NCI-H1930 (cell line): ENCODE data around the gene EME2.

Source experiments
- DNase-seq, 2 experiments: peaks; one replicate each; lab custom pipeline; 2025; lab: John Stamatoyannopoulos, UW

Gene EME2

DNA sequence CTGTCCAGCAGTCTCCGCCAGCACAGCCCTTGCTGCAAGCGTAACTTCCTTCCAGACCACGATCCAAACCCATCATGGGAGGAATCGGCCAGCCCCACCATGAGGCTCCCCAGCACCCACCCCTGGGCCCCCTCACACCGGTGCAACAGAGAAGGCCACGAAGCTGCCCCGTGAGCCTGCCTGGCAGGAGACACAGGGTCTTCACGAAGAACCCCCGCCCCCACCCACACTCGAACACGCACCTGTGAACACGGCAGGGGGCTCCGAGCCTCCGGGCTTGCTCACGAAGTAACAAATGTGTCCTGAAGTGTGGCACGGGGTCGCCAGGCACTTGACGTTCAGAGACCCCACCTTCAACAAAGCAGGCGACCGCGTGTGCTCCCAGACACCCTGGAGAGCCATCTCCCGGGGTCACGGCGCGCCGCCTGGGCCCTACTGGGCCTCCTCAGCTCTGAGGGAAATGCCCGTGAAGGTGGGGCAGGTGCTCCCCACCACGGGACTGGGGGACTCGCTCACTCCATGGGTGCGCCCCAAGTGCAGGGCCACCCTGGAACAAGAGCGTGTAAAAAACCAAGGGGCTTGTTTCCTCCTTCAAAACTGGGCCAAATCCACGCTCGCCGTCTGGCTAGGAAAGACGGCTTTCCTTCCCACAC, 46.4 kb downstream of the EME2 start:
- DNase-seq, result no peak

DNA sequence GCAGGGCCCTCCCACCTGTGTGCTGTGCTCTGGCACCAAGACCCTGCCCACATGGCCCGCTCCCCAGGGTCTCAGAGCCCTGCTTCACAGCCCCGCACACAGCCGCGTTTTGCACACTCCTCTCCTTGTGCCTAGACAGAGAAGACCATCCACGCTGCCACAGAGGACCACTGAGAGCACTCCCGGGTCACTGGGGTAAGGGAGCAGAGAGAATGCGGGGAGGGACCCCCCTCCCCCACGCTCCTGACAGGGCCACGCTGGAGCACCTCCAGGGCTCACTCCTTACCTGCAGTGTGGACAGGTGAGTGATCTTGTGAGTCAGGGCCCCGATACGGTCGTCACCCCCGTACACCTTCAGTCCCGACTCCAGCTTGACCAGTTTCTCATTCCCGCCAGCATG, 47.0 kb downstream of the EME2 start:
- no peak for DNase-seq

DNA sequence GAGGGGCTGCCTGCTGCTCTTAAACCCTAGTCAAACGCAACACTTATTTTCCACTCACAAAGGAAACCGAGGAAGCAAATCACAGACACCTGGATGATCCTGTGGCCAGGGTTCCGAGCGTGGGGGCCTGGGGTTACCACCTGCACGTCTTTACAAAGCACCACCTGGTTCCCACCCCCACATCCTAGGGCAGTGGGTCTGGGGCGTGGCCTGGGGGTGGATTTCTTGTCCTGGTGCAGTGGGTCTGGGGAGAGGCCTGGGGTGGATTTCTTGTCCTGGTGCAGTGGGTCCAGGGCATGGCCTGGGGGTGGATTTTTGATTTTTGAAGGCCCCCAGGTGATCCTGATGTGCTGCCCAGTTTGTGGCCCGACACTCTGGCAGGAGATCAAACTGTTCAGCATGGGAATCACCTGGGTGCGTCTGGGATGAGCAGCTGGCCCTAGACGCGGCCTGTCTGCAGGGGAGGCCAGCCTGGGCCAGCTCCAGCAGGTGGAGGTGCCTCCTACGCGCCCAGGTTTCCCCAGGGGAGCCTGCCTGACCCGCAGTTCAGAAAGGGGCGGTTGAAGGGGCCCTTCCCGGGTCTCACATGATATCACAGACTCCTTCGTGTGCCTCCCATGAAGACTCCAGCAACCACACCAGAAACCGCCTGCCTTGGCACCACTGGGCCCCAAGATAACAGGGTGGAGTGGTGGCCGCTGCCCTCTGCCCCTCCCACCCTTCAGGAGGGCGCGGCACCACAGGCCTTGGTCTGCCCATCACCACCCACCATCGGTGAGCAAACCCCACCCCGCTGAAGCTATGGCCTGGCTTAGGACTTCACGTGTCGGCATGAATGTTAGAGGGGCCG, 47.7 kb downstream of the EME2 start:
- DNase-seq, result no peak

DNA sequence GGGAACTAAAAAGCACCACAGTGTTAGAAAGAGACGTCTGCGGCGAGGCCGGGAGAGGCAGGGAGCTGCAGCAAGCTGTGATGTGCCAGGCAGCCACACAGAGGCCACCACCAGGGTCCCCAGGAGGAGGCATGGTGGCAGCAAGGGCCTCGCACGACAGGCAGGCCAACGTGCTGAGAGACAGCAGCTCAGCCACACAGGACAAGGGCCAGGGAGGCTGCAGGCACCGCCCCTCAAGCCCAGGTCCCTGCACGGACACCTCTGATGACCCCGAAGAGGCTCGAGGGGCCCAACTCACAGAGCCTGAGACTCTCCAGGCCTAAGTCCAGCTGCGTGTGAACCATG, 48.3 kb downstream of the EME2 start:
- no peak for DNase-seq

DNA sequence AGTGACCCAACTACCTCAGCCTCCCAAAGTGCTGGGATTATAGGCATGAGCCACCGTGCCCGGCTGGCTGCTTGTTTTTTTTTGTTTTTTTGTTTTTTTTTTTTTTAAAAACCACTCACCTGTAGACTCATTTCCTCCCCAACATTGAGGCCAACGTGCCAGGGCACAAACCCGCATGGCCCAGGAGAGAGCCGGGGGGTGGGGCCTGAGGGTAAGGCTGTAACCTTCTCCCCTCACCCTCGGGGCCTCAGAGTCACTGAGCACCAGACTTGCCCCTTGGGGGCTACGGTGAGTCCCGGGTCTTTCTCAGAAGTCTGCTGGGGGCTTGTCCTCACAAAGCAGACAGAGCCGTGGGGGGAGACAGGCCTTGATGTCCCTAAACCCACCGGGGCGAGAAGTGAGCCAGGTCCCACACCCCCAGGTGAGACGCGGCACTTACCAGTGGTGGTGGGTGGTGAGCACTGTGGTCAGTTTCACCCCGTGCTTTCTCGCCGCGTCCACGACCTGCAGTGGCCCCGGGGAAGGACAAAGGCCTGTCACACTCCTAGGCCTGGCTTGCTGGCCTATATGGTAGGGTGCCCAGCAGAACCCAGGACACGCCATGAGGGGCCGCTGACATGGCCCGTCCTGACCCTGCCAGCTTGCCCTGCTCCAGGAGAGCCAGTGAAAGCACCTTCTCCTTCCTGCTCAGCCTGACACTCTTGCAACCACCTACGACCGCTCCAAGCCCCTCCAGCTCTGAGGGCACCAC, 49.4 kb downstream of the EME2 start:
- no peak for DNase-seq

DNA sequence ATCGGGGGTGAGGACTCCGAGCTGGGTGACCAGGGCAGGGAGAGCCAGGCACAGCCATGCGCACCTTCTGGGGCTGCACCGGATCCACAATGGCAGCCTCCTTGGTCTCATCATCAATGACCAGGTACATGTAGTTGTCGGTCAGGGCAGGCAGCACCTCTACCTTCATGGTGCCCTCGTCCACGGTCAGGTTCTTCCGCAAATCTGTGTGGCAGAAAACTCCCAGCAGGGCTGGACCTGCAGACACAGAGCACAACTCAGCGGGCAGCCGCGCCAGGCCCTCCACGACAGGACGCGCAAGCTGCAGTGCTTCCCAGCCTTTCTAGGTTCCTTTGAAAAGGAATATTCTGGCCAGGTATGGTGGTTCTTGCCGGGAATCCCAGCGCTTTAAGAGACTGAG, 50.2 kb downstream of the EME2 start:
- DNase-seq, result no peak

DNA sequence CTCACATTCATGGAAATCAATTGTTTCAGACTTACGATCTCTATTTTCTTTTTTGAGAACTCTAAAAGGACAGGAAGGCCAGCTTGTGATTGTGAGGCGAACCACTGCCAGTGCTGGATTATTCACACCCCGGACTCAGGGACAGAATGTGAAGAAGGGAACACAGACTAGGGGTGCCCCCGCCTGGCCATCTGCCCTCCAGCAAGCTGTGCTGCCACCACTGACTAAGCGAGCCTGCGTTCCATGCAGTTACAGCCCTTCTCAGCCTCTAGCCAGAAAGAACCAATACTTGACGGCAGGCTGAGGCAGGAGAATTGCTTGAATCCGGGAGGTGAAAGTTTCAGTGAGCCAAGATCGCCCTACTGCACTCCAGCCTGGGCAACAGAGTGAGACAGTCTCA, 51.2 kb downstream of the EME2 start:
- DNase-seq, result no peak

DNA sequence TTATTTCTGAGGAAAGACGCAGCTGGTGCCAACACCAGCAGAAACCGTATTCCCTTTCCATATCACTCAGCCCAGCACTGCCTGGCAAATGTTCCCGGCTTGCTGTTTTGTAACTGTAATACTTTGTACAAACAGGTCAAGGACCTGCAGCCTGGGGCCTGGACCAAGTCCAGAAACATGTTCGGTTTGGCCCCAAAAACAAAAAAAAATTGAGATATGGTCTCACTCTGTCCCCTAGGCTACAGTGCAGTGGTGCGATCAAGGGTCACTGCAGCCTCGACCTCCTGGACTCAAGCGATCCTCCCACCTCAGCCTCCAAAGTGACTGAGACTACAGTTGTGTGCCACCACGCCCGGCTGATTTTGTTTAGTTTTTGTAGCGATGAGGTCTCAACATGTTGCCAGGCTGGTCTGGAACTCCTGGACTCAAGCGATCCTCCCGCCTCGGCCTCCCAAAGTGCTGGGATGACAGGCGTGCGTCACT, 52.8 kb downstream of the EME2 start:
- DNase-seq, result no peak
